ENCODE measurements around the gene TRIM24. TPM values are rescaled to one million over a fixed set of nuclear protein-coding genes. Genes with fewer than 3 reads are reported as not detected.

TRIM24 gene
- total and polyA plus RNA-seq, 10 of the 15 experiments (the other 5 are each of a cell fraction or from before 2014, with no cell fraction given): 4.6 to 23.5 (median 13.6) TPM

DNA sequence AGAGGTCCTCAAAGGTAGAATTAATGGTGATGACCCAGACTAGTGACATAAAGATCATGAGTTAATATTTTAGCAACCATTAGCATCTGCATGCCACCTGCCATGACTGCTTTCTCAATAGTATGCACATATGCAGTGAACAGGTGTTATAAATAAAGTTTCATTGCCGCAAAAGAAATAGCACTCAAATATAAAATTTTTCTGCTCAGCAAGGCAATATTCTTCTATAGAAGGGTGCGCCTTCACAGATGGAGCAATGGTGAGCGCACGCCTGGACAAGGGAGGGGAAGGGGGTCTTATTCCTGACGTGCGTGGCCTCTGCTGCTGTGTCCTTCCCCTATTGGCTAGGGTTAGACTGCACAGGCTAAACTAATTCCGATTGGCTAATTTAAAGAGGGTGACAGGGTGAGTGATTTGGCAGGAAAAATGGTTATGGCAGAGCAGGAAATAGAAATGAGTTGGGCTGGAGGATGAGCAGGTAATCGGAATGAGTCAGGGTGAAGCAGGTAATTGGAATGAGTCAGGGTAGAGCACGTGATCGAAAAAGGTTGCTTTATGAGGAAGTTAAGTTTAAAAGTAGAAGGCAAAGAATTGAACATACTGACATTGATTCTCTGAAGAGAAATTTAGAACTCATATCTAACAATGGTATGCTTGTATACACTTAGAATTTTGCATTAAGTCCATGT lies 24.7 kb upstream of the TRIM24 start:
- DNase-seq (ENCODE audit: low read depth, low spot score) (no peak), ATAC-seq (no peak), FAIRE-seq (no peak)
- CTCF ChIA-PET: interaction anchor here (0.7 kb wide), 1 partner anchor 97 kb away, joined by 3 read pairs; no protein-coding TSS in a partner anchor
- Histone ChIP-seq H3K4me2 (ENCODE audit: control insufficient read depth, insufficient read depth) (no peak overlapping the region), H3K9ac (ENCODE audit: control insufficient read depth, insufficient read depth, low read length) (no peak overlapping the region), H3K4me1 (ENCODE audit: control insufficient read depth, insufficient read depth, low read length) (no peaks in the 10 kb centered on the region), H3K4me3 (no peak overlapping the region), H4K20me1 (ENCODE audit: control insufficient read depth, insufficient read depth) (no peaks in the 10 kb centered on the region), H2AFZ (ENCODE audit: control insufficient read depth, low read depth, low read length) (no peak overlapping the region), H3K27ac (ENCODE audit: control insufficient read depth, insufficient read depth) (no peak overlapping the region), H3K9me3 (replicated peaks; ENCODE audit: control insufficient read depth, insufficient read depth, low read length) (peaks cover 6% of the 10 kb centered on the region; the same call in 2 of the 3 replicates), H3K79me2 (ENCODE audit: control insufficient read depth, insufficient read depth, low read length) (no peaks in the 10 kb centered on the region), H3K27me3 (replicated peaks in 1 of 2; ENCODE audit: control insufficient read depth in 2 of 2, insufficient read depth in 2 of 2, low read length in 1 of 2) (no peaks in the 10 kb centered on the region), H3K36me3 (ENCODE audit: control insufficient read depth in 2 of 2, insufficient read depth in 2 of 2, low read length in 1 of 2) (no peaks in the 10 kb centered on the region)
- no peak for TF ChIP-seq STAT1 (conservative IDR thresholded peaks at IDR 0.05)
- TF ChIP-seq SUPT20H (IDR thresholded peaks at IDR 0.05; ENCODE audit: borderline replicate concordance, control insufficient read depth, low read depth, low read length): no peak
- TF ChIP-seq MEF2B (IDR thresholded peaks at IDR 0.05; ENCODE audit: partially characterized antibody, poor library complexity, severe bottlenecking): no peak
- no peak for TF ChIP-seq NFYA (IDR thresholded peaks at IDR 0.05; ENCODE audit: borderline replicate concordance, low read depth, low read length)
- no peak for TF ChIP-seq POLR2AphosphoS5 (IDR thresholded peaks at IDR 0.05; ENCODE audit: low read length)
- no peak for TF ChIP-seq TBL1XR1 (IDR thresholded peaks at IDR 0.05; ENCODE audit: low read depth, low read length)
- TF ChIP-seq, protein P1, sequence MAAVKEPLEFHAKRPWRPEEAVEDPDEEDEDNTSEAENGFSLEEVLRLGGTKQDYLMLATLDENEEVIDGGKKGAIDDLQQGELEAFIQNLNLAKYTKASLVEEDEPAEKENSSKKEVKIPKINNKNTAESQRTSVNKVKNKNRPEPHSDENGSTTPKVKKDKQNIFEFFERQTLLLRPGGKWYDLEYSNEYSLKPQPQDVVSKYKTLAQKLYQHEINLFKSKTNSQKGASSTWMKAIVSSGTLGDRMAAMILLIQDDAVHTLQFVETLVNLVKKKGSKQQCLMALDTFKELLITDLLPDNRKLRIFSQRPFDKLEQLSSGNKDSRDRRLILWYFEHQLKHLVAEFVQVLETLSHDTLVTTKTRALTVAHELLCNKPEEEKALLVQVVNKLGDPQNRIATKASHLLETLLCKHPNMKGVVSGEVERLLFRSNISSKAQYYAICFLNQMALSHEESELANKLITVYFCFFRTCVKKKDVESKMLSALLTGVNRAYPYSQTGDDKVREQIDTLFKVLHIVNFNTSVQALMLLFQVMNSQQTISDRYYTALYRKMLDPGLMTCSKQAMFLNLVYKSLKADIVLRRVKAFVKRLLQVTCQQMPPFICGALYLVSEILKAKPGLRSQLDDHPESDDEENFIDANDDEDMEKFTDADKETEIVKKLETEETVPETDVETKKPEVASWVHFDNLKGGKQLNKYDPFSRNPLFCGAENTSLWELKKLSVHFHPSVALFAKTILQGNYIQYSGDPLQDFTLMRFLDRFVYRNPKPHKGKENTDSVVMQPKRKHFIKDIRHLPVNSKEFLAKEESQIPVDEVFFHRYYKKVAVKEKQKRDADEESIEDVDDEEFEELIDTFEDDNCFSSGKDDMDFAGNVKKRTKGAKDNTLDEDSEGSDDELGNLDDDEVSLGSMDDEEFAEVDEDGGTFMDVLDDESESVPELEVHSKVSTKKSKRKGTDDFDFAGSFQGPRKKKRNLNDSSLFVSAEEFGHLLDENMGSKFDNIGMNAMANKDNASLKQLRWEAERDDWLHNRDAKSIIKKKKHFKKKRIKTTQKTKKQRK (IDR thresholded peaks at IDR 0.05; ENCODE audit: low read depth, low read length): no peak
- no peak for TF ChIP-seq ZNF384 (IDR thresholded peaks at IDR 0.05; ENCODE audit: borderline replicate concordance, low read depth, low read length)
- TF ChIP-seq HDGF (IDR thresholded peaks at IDR 0.05): no peak
- TF ChIP-seq FOXM1 (IDR thresholded peaks at IDR 0.05; ENCODE audit: low read depth, low read length): no peak
- no peak for TF ChIP-seq HDAC2 (IDR thresholded peaks at IDR 0.05)
- TF ChIP-seq, protein P2, sequence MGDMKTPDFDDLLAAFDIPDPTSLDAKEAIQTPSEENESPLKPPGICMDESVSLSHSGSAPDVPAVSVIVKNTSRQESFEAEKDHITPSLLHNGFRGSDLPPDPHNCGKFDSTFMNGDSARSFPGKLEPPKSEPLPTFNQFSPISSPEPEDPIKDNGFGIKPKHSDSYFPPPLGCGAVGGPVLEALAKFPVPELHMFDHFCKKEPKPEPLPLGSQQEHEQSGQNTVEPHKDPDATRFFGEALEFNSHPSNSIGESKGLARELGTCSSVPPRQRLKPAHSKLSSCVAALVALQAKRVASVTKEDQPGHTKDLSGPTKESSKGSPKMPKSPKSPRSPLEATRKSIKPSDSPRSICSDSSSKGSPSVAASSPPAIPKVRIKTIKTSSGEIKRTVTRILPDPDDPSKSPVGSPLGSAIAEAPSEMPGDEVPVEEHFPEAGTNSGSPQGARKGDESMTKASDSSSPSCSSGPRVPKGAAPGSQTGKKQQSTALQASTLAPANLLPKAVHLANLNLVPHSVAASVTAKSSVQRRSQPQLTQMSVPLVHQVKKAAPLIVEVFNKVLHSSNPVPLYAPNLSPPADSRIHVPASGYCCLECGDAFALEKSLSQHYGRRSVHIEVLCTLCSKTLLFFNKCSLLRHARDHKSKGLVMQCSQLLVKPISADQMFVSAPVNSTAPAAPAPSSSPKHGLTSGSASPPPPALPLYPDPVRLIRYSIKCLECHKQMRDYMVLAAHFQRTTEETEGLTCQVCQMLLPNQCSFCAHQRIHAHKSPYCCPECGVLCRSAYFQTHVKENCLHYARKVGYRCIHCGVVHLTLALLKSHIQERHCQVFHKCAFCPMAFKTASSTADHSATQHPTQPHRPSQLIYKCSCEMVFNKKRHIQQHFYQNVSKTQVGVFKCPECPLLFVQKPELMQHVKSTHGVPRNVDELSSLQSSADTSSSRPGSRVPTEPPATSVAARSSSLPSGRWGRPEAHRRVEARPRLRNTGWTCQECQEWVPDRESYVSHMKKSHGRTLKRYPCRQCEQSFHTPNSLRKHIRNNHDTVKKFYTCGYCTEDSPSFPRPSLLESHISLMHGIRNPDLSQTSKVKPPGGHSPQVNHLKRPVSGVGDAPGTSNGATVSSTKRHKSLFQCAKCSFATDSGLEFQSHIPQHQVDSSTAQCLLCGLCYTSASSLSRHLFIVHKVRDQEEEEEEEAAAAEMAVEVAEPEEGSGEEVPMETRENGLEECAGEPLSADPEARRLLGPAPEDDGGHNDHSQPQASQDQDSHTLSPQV (IDR thresholded peaks at IDR 0.05): no peak
- no peak for TF ChIP-seq ASH2L (IDR thresholded peaks at IDR 0.05; ENCODE audit: borderline replicate concordance, low read depth)
- no peak for TF ChIP-seq WRNIP1 (IDR thresholded peaks at IDR 0.05; ENCODE audit: borderline replicate concordance, low read depth, low read length)
- no peak for TF ChIP-seq DPF2 (IDR thresholded peaks at IDR 0.05)
- no peak for TF ChIP-seq ZNF622 (IDR thresholded peaks at IDR 0.05)
- TF ChIP-seq MYC (IDR thresholded peaks at IDR 0.05; ENCODE audit: insufficient read depth, insufficient read length, insufficient replicate concordance, low read length, severe bottlenecking): no peak
- intact Hi-C loops (cut with micrococcal nuclease; ENCODE audit: unreplicated experiment): no loop called here
- RAD21 ChIA-PET (ENCODE audit: unreplicated experiment): no interaction called here
- SMC1A ChIA-PET (ENCODE audit: uncharacterized antibody, unreplicated experiment): no interaction called here
- 77% methylated on average over 10 of the region's 10 CpGs for WGBS (ENCODE audit: insufficient coverage, insufficient replicate concordance, low lambda C conversion rate, missing lambda C conversion rate)
- POLR2A ChIA-PET: no interaction called here
- no TSS peak for BruUV-seq (replicated peaks)
- in situ Hi-C loops (cut with MboI): no loop called here

Data from GM12878 (cell line).